Adipose tissue (tissue), 3 donors: ENCODE data around the gene ZNF32. TPM values are rescaled to one million over a fixed set of nuclear protein-coding genes. Genes with fewer than 3 reads are reported as not detected.

ENCODE experiments used
- H3K27ac ChIP-seq: one replicate; pipeline ENCODE4 v1.5.1; 2013; ENCODE audit warnings: low read depth, low read length
- WGBS, 3 donors: extraction: QIAGEN DNeasy Blood & Tissue Kit; methylation state at CpG; one replicate each; pipeline ENCODE4 v1.1.7; 2013; 5-methylcytosine and 5-hydroxymethylcytosine counted together
- polyA plus RNA-seq, 3 donors: library from polyadenylated mRNA; stranded (reverse); fragments of 200-250 nt; gene quantifications; one replicate each; pipeline ENCODE4 v1.2.3, GENCODE V29; 2013
- donor health status: healthy with polysubstance abuse.
- donor health status: Bipolar disorder and iron deficiency.
- donor health status: healthy.

ZNF32 gene
- polyA plus RNA-seq, 3 donors: 28.8 to 50.0 (median 30.0) TPM

DNA sequence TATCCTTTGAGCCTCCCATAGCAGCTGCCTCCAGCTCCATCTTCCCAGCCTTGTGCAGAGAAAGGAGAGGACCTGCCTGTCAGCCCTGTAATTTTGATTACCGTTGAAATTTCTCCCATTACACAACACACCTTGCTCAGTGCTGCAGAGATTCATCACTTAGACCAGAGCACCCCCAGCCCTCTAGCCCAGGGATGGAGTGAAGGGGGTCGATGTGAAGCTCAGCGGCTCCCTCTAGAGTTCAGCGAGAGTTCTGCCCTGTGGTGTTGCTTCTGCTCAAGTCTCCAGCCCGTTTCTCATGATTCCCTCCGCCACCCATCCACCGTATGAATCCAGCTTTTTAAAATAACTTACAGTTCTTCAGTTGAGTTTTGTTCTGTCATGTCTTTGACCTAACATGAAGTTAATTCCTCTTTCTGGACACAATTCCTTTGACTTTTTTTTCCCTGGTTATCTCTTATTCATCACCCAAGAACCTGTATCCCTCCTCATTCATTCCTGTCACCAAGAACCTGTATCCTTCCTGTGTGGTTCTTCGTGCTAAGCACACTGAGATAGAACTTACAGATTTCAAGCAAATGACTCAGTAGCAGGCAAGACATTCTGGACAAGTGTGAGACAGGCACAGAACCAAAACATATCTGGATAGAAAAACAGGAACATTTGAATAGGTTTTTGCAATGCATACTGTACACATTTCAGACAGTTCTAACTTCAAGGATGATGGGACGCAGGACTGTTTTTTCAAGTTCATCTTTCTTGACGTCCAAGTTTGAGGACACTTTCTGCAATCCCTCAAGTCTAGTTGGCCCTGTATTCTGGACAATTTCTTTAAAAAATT is 35.0 kb upstream of the ZNF32 start:
- WGBS, 3 donors: 39 to 41% (median 39%) methylated on average over 10 of the region's 10 CpGs
- no peak overlapping the region for H3K27ac ChIP-seq

DNA sequence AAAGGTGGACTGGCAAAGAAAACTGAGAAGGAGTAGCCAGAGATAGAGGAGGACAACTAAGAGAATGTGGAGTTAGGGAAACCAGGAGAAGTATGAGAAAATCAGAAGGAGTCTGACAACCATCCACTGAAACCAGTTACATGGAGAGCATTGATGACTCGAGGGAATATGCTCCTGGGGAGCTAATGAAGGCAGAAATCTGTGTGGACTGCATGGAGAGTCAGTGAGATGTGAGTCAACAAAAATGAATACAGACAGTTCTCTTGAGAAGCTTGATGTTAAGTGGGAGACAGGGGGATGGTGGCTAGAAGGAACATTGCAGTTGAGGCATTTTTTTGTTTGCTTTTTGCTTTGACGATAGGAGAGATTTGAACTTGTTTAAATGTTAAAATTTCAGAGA is 34.3 kb upstream of the ZNF32 start:
- 83 to 94% (median 90%) methylated on average over 2 of the region's 2 CpGs for WGBS, 3 donors
- H3K27ac ChIP-seq: no peak overlapping the region

DNA sequence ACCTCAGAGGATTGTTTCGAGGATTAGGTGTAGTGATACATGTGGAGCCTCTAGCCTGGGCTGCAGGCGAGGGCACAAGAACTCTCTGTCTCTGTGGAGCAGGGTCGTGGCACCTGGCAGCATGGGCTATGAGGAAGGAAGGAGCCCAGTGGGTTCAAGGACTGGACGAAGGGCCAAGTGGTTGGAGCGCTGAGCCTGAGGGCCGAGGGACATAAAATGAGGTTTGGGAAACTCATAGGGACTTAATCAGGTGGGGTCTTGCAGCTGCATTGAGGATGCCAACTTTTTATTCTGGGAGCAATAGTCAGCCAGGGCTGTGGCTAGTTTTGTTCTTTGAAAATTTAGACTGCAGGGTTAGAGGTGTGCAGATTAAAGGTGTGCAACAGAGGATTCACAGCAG is 33.0 kb upstream of the ZNF32 start:
- H3K27ac ChIP-seq: no peak overlapping the region
- WGBS, 3 donors: 77 to 82% (median 80%) methylated on average over 6 of the region's 6 CpGs

DNA sequence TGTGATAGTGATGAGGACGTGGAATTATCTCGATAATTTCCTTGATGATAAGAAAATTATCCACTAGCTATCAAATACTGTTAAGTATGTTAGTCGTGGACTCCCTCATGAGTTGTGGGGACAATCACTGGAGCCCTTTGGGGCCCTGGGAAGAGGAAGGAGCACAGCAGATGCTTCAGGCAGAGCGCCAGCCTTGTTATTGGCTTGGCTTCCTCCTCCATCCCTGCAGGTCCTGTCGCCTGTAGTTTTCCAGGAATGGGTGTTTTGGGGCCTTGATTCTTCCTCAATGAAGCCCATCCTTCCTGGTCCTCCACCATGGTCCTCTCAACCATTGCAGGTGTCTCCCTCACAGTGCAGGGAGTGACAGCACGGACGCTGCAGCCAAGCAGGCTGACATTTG is 32.5 kb upstream of the ZNF32 start:
- no peak overlapping the region for H3K27ac ChIP-seq
- WGBS, 3 donors: 40 to 53% (median 53%) methylated on average over 7 of the region's 7 CpGs

DNA sequence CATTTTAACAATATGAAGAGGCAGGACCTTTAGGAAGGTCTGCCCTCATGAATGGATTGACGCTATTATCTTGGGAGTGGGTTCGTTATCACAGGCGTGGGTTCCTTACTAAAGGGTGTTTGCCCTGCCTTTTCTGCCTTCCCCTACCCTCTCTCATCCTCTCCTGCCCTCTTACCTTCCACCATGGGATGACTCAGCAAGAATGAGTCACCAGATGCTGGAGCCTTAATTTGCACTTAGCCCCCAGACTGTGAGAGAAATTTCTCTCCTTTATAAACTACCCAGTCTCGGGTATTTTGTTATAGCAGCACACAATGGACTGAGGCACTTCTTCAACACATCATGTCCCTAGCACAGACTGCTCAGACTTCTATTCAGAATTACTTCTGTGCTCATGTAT is 31.4 kb upstream of the ZNF32 start:
- H3K27ac ChIP-seq: no peak overlapping the region

DNA sequence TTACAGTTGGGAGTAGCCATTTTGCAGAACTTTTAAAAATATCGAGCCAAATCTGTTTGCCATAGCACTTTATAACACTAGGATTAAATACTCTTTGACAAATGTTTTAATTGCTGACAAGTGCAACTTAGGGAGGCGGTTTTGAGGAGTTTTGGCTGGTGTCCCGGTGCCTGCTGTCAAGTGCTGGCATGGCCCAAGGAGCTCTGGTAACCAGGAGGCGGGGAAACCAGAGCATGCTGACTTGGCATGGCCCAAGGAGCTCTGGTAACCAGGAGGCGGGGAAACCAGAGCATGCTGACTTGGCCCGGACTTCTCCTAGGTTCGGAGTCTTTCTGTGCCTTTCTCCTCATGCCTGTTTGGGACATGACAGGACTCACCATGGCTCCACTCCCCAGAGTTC is 30.8 kb upstream of the ZNF32 start:
- WGBS, 3 donors: 22 to 55% (median 55%) methylated on average over 7 of the region's 7 CpGs
- H3K27ac ChIP-seq: no peak overlapping the region

More for the DNA sequence above, 31.4 kb upstream of the ZNF32 start:
- WGBS, 3 donors: 72 to 78% (median 78%) methylated on average over 4 of the region's 4 CpGs

DNA sequence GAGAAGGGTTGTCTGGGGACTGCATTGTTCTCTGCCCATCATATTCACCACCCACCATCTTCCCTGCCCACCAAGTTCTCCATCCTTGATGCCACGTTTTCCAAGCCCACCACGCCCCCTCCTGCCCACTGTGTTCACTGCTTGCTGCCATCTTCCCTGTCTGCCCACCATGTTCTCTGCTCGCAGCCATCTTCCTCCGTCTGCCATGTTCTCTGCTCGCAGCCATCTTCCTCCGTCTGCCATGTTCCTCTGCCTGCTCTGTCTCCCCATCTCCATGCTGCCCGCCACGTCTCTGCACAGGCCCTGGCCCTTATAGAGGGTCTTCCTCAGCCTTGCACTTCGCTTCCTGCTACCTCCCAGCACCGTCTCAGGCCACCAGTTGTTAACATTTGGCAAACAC is 30.0 kb upstream of the ZNF32 start:
- WGBS, 3 donors: 92 to 94% (median 92%) methylated on average over 10 of the region's 10 CpGs
- no peak overlapping the region for H3K27ac ChIP-seq

DNA sequence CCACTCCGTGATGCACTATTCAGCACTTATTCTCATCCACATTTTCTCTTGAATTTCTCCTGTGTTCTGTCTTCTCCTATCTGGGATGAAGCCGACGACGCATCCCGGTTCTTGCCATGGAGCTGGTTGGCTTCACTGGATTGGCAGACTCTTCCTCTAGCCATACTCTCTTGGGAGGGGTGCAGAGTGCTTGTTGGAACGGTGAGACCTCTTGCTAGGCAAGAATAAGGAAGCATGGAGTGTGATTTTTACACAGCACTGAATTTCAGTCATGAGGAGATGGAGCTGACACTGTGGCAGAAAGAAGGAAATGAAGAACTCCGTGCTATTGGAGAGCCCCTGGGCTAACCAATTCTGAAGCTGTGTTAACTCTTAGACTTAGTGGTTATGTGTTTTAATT is 28.2 kb upstream of the ZNF32 start:
- 87 to 91% (median 89%) methylated on average over 7 of the region's 7 CpGs for WGBS, 3 donors
- no peak overlapping the region for H3K27ac ChIP-seq

DNA sequence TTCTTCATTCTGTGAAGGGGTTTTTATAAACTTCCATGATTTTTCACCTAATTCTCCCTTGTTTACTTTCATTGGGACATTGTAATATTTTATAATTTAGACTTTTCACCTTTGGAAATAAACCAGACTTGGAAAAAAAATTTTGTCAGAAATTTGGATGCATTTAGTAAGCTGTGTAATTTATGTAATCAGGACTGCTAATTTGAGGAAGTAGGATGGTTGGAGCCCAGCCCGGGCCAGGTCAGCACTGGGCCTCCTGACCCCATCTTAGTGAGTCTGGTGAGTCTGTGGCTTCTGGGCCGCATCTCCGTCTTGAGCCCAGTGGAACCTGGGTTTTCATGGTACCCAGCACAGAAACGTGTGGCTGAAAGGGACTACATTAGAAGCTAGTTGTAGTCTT is 27.6 kb upstream of the ZNF32 start:
- no peak overlapping the region for H3K27ac ChIP-seq
- WGBS, 3 donors: 48 to 73% (median 52%) methylated on average over 4 of the region's 4 CpGs

DNA sequence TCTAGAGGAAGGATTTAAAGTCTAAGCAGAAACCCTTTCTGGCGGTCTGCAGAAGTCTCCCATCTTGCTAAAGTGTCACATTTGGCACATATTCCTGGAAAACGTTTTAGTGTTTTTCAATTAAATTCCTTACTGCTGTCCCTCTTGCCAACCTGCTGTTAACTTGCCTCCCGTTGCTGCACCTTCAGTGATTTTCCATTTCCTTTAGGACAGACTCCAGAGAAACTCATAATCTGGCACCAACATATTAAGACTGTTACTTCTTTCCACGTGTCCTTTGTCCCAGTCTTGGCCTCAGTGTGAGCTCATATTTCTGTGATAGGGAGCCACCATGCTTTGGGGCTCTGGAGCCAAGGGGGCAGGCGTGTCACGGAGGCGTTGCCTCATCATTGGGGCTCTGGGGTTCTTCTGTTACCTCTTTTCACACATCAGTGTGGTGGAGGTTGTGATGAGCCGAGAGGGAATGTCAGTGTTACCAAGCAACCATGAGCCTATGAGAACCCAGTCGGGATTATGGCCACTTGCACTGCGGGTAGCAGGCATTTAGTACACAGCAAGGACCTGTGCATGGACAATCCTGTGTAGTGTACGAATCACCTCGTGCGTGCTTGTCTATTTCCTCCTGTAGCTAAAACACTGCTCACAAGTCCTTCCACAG is 26.0 kb upstream of the ZNF32 start:
- 71 to 78% (median 73%) methylated on average over 13 of the region's 13 CpGs for WGBS, 3 donors
- no peak overlapping the region for H3K27ac ChIP-seq

DNA sequence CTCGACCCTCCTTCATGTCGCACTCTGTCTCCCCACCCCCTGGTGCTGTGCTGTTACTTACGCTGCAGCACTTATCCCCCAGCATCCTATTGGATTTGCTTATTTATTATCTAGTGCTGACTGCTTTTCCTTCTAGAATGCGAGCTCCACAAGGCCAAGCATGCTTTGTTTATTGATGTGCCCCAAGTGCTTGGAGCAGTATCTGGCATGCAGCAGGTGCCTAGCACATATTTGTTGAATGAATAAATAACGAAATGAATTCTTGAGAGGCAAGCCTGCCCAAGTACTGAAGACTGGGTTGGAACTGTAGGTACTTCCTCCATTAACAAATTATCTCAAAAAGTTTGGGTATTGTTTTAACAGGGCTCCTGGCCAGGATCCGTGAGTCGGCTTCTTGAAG is 24.8 kb upstream of the ZNF32 start:
- 76 to 82% (median 80%) methylated on average over 7 of the region's 7 CpGs for WGBS, 3 donors

DNA sequence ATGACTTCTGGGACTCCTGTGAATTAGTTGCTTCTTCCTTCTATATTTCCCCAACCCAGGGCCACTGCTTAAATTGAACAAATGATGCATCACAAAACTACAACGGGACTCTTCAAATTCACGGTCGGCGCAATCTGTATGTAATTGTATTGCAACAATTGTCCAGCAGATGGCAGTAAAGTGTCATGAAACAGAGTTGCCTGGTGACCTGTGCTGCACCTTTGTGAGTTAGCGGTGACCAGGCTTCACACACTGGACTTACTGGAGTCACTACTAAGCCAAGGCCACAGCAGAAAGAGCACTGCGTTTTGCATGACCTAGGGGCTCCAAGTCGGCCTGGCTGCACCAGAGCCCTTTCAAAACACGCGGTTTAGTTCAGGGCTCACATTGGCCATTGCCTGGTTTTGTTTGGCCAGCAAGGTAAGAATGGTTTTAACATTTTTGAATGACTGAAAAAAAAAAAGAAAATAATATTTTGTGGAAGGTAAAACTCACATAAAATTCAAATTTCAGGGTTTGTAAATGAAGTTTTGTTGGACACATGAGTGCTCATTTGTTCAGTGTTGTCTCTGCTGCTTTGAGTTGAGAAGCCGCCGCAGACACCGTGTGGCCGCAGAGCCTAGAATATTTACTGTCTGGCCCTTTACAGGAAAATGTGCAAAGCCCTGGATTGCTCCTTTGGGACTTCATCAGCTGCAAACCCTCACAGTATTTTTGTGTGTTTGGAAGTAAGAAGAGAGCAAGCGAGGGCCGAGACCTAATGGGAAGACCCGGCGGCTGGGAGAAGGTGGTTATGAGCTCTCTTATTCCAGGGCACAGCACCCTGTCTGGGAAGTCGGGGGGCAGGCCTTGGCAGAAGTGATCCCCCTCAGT is 23.2 kb upstream of the ZNF32 start:
- no peak overlapping the region for H3K27ac ChIP-seq
- WGBS, 3 donors: 43 to 54% (median 44%) methylated on average over 18 of the region's 18 CpGs

More for the DNA sequence above, 24.8 kb upstream of the ZNF32 start:
- H3K27ac ChIP-seq: no peak overlapping the region

DNA sequence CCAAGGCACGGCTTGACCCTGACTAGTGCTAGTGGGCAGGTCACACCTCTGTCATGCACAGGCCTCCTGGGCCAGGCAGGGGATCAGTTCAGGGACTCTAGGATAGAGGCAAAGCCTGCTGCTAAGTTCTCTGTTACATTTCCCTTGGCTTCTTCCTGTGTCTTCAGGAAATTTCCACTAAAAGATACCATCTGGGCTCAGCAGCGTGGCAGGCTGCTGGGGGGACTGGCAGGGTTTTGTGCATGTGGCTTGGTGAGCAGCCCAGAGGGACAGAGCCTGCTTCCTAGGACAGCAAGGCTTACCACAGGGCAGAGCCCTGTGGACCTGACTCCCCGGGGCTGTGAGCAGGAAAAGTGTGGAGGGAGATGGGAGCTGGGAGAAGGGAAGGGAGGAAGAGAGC is 20.7 kb upstream of the ZNF32 start:
- WGBS, 3 donors: 78 to 96% (median 82%) methylated on average over 3 of the region's 3 CpGs

DNA sequence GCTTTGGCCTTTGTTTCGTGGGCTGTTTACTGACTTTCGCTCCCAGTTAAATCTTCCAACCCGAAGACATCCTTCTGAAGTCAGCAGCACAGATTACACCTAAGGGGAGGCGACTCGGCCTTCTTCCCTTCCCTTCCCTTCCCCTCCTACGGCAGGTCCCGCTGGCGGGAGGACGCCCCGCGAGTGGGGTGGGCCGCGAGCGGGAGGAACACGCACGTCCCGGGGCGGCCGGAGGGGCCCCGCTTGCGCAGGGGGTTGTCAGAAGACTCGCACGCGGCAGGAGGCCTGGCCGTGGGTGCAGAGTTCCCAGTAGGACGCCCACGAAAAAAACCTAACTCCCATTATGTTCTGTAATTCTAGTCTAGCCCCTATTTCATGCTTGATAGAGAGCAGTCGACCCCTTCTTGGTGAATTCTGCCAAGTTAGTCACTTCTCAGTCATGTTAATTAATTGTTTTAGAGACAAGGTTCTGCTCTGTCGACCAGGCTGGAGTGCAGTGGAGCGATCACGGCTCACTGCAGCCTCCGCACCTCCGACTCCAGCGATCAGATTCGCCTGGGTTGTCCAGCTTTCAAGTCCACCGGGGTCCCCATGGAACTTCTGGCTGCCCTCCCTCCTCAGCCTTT is 19.2 kb upstream of the ZNF32 start:
- no peak overlapping the region for H3K27ac ChIP-seq
- WGBS, 3 donors: 81 to 82% (median 81%) methylated on average over 36 of the region's 36 CpGs

More for the DNA sequence above, 20.7 kb upstream of the ZNF32 start:
- no peak overlapping the region for H3K27ac ChIP-seq

DNA sequence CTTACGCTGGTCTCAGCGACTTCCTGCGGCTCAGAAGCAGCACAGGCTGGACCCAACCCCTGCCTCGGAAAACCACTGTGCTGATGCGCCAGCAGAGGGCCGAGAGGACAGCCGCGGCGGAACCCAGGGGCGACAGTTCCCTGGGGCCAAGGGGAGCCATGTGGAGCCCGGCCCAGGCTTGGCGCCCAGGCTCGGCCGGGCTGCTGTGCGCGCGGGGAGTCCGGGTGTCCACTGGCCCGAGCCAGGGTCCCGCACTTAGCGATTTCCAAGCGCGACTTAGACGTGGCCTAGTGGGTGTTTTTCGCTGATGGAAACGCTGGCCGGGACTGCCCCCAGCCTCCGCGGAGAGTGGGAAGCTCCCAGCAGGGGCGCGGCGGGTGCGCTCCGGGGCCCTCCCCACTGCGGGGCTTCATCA is 18.6 kb upstream of the ZNF32 start:
- whole genome bisulfite sequencing, 3 donors: 6 to 7% (median 7%) methylated on average over 35 of the region's 35 CpGs
- H3K27ac ChIP-seq: no peak overlapping the region

DNA sequence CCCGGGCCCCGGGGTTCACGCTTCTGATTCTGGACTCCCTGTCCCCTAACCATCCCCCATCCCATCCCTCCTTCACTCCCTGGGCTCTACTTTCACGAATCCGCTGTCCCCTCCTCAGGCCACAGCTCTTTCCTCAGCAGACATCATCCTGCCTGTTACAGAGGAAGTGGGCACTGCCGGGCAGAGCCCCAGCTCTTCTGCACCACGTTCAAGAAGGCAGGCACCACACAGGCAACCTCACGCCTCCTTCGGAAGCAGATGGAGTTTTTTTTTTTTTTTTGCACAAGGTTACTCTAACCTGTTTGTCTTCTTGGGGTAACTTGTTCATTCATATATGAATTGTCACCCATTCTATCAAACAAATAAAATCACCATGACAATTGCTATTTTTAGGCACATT is 17.9 kb upstream of the ZNF32 start:
- no peak overlapping the region for H3K27ac ChIP-seq
- 64 to 75% (median 69%) methylated on average over 9 of the region's 9 CpGs for WGBS, 3 donors

DNA sequence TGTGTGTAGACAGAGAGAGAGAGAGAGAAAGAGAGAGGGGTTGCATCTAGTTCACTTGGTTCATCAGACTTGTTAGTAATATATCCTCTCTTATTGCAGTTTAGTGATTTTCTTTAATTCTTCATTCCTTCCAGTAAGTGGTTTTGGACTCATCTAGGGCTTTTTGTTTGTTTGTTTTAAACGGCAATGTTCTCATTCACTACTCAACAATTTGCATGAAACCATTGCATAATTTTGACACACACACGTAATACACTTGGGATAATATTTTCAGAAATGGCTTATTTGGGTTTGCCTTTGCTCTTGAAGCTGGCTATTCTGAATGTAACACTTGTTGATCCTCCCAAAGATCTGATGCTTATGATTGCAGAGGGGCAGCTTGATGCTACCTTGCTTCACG is 16.4 kb upstream of the ZNF32 start:
- 43 to 58% (median 45%) methylated on average over 3 of the region's 3 CpGs for WGBS, 3 donors
- H3K27ac ChIP-seq: no peak overlapping the region

DNA sequence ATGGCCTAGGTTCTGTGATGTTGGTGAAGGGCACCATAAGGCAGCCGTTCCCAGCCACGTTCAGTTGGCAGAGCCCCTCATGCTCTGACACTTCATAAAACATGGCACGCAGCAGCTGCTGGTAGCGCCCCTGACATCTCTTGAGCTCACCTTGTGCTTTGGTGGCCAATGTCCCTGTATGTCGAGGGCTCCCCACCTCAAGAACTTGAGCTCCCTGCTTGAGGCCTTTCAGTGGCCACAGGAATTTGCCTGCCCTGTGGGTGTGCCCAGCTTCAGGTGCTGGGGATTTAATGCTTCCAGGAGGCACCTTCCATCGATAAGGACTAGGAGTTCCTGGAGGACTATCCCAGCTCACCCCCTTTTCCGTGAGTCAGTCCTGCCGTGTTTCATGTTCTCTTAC is 9.5 kb upstream of the ZNF32 start:
- no peak overlapping the region for H3K27ac ChIP-seq
- WGBS, 3 donors: 83 to 87% (median 83%) methylated on average over 8 of the region's 8 CpGs

DNA sequence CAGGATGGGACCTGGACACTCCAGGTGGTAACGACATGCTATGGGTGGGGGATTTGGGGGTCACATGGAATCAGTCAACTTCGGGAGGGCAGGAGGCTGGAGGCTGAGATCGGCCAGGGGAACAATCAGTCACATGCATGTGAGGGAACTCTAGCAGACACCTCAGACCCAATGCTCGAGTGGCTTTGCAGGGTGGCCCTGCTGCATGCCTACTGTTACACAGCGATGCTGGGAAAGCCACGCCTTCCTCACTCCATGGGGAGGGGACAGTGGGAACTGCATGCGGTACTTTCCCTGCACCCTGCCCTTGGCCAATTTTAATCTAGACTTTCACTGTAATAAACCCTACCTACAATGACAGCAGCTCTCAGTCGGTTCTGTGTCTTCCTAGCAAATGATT is 6.6 kb upstream of the ZNF32 start:
- WGBS, 3 donors: 78 to 83% (median 79%) methylated on average over 8 of the region's 8 CpGs
- H3K27ac ChIP-seq: no peak overlapping the region
